Epithelial cell of esophagus (primary cell): ENCODE results near the gene TMEM139.
A peak's percentile ranks its signal among the peaks of the same experiment; 100 is the strongest.

Experiments
- DNase-seq: peaks from one replicate; pipeline ENCODE4 v3.0.0; 2010; ENCODE audit warnings: low read depth
- H3K4me3 ChIP-seq: 2 replicates; pipeline ENCODE4 v1.5.1; 2011; ENCODE audit warnings: mild to moderate bottlenecking, low read length, control low read depth
- TF ChIP-seq, protein P1 (sequence below): IDR thresholded peaks from 2 replicates; pipeline ENCODE4 v1.5.1; 2011; ENCODE audit warnings: low read depth, mild to moderate bottlenecking, low read length, control low read depth, inconsistent platforms; ENCODE audit not compliant: insufficient read depth; ENCODE audit errors: missing control alignments

Gene TMEM139

DNA sequence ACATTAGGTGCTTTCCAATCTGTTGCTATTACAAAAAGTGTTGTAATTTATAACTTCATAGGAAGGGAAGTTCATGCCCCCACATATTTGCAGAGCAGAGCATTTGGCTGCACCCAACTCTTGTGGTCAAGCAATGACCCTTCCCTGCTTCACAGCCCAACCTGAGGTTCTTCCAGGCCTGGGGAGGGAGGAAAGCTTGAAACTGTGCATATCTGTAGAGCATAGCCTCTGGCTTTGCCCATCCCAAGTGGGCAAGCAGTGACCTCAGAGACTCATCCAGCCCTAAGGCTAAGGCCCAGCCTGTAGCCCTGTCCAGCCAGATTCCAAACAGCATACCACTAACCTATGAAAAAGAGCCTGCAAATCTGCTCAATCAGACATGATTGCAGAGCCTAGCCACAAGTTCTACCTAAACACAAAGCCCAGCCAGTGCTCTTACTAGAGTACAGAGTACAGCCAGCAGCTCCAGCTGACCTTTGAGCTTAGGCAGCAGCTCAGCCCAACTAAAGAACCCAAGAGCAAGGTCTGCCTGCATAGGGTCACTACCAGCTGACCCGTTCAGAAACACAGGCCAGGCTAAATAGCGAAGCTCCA is 35.9 kb upstream of the TMEM139 start:
- peak; percentile 18 for DNase-seq
- H3K4me3 ChIP-seq = no peak overlapping the region
- TF ChIP-seq, protein P1, sequence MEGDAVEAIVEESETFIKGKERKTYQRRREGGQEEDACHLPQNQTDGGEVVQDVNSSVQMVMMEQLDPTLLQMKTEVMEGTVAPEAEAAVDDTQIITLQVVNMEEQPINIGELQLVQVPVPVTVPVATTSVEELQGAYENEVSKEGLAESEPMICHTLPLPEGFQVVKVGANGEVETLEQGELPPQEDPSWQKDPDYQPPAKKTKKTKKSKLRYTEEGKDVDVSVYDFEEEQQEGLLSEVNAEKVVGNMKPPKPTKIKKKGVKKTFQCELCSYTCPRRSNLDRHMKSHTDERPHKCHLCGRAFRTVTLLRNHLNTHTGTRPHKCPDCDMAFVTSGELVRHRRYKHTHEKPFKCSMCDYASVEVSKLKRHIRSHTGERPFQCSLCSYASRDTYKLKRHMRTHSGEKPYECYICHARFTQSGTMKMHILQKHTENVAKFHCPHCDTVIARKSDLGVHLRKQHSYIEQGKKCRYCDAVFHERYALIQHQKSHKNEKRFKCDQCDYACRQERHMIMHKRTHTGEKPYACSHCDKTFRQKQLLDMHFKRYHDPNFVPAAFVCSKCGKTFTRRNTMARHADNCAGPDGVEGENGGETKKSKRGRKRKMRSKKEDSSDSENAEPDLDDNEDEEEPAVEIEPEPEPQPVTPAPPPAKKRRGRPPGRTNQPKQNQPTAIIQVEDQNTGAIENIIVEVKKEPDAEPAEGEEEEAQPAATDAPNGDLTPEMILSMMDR = no peak

DNA sequence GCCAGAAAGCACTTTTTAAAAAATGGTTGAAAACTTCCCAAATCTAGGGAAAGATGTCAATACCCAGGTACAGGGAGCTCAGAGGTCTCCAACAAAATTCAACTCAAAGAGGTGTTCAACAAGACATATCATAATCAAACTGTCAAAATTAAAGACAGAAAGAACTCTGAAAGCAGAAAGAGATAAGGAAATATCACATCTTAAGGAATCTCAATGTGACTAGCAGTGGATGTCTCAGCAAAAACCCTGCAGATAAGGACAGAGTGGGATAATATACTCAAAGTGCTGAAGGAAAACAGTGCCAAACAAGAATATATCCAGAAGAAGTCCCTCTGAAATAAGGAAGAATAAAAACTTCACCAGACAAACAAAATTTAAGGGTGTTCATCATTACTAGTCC is 34.6 kb upstream of the TMEM139 start:
- no peak for DNase-seq
- TF ChIP-seq, protein P1 = no peak
- H3K4me3 ChIP-seq = no peak overlapping the region

DNA sequence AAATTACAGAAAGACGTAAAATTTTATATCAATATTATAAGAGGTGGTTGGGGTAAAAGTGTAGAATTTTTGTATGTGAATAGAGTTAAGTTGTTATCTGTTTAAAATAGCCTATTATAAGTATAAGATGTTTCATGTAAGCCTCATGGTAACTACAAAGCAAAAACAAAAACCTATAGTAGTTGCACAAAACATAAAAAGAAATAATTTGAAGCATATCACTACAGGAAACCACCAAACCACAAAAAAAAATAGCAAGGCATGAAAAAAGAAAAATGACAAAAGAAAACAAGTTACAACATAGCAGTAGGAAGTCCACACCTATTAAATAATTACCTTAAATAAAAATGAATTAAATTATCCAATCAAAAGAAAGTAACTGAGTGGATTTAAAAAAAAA is 33.9 kb upstream of the TMEM139 start:
- no peak for DNase-seq
- no peak overlapping the region for H3K4me3 ChIP-seq
- TF ChIP-seq, protein P1 = no peak

DNA sequence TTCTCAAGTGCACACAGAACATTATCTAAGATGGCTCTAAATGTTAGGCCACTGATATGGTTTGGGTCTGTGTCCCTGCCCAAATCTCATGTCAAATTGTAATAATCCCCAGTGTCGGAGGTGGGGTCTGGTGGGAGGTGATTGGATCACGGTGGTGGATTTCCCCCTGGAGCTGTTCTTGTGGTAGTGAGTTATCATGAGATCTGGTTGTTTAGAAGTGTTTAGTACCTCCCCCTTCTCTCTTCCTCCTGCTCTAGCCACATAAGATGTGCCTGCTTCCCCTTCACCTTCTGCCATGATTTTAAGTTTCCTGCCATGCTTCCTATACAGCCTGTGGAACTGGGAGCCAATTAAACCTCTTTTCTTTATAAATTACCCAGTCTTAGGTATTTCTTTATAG is 32.8 kb upstream of the TMEM139 start:
- no peak overlapping the region for H3K4me3 ChIP-seq
- no peak for DNase-seq
- TF ChIP-seq, protein P1 = no peak

DNA sequence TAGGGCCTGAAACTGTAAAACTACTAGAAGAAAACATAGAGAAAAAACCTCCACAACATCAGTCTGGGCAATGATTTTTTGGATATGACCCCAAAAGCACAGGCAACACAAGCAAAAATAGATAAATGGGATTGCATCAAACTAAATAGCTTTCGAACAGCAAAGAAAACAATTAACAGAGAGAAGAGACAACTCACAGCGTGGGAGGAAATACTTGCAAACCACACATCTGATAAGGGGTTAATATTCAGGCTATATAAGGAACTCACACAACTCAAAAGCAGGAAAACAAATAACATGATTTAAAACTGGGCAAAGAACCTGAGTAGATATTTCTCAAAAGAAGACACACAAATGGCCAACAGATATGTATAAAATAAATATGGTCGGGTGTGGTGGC is 29.2 kb upstream of the TMEM139 start:
- DNase-seq = no peak
- TF ChIP-seq, protein P1 = no peak
- H3K4me3 ChIP-seq = no peak overlapping the region

DNA sequence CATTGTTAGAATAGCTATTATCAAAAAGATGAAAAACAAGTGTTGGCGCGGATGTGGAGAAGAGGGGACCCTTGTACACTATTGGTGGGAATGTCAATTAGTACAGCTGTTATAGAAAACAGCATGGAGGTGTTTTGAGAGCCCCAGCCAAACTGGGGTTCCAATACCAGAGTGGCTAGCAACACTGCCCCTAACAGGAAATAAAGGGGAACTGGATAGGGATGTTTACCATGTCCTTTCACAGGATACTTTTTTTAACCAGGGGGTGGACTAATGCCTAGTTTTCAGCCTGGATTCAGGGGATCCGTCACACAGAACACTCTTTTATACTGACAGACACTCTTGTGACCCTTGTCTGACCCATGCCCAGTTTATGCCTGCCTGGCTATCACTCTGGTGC is 28.4 kb upstream of the TMEM139 start:
- TF ChIP-seq, protein P1 = no peak
- no peak overlapping the region for H3K4me3 ChIP-seq
- DNase-seq = no peak

DNA sequence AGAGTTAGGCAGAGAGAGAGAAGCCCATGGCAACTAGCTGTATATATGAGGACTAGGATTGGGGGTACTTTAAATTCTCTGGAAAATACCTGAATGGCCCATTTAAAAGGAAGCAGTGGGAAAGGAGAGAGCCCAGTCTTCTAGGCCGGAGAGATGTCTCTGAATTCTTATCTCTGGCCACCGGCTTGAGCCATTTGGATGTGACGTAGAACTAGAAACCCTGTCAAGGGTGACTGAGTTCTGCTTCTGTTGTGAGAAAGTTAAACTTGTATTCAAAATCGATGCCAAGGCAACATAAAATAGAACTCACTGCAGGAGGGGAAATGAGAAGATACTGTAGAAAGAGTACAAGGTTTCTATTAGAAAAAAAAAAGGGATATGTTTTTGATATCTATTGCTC is 27.8 kb upstream of the TMEM139 start:
- H3K4me3 ChIP-seq = no peak overlapping the region
- DNase-seq = no peak
- TF ChIP-seq, protein P1 = no peak
